ENCODE data around the gene ABLIM3. TPM values are rescaled to one million over a fixed set of nuclear protein-coding genes. Genes with fewer than 3 reads are reported as not detected.

Gene ABLIM3
- total RNA-seq, 1 donor from 2014 or later: not detected

GRCh38 chr5:149132474-149132873, 8.8 kb upstream of the ABLIM3 start:
- intact Hi-C loops (cut with micrococcal nuclease): no loop called here

- intact Hi-C loops (cut with micrococcal nuclease): no loop called here
Observed at GRCh38 chr5:149133795-149134777, 7.2 kb upstream of the ABLIM3 start.

GRCh38 chr5:149134778-149135500, 6.4 kb upstream of the ABLIM3 start:
- intact Hi-C loops (cut with micrococcal nuclease): no loop called here

- intact Hi-C loops (cut with micrococcal nuclease): no loop called here
Observed at GRCh38 chr5:149135536-149136201, 5.6 kb upstream of the ABLIM3 start.

- intact Hi-C loops (cut with micrococcal nuclease): no loop called here
Observed at GRCh38 chr5:149138182-149138923, 2.9 kb upstream of the ABLIM3 start.

- intact Hi-C loops (cut with micrococcal nuclease): loop anchor here (1.0 to 5.0 kb wide), 3 partner anchors 124 to 422 kb away; no protein-coding TSS in a partner anchor
Observed at GRCh38 chr5:149140197-149141002, 893 bp upstream of the ABLIM3 start.

GRCh38 chr5:149141957-149142851, 911 bp downstream of the ABLIM3 start:
- intact Hi-C loops (cut with micrococcal nuclease): loop anchor here (1.0 to 5.0 kb wide), 3 partner anchors 122 to 420 kb away; no protein-coding TSS in a partner anchor

GRCh38 chr5:149143470-149143869, 2.2 kb downstream of the ABLIM3 start:
- intact Hi-C loops (cut with micrococcal nuclease): loop anchor here (5.0 kb wide), 1 partner anchor 419 kb away; no protein-coding TSS in a partner anchor

- intact Hi-C loops (cut with micrococcal nuclease): loop anchor here (5.0 kb wide), 1 partner anchor 418 kb away; no protein-coding TSS in a partner anchor
Observed at GRCh38 chr5:149144637-149145036, 3.3 kb downstream of the ABLIM3 start.

- intact Hi-C loops (cut with micrococcal nuclease): no loop called here
Observed at GRCh38 chr5:149145138-149145537, 3.8 kb downstream of the ABLIM3 start.

- intact Hi-C loops (cut with micrococcal nuclease): no loop called here
Observed at GRCh38 chr5:149147676-149148075, 6.4 kb downstream of the ABLIM3 start.

- intact Hi-C loops (cut with micrococcal nuclease): no loop called here
Observed at GRCh38 chr5:149149942-149150341, 8.6 kb downstream of the ABLIM3 start.

GRCh38 chr5:149150457-149150856, 9.2 kb downstream of the ABLIM3 start:
- intact Hi-C loops (cut with micrococcal nuclease): no loop called here

- intact Hi-C loops (cut with micrococcal nuclease): no loop called here
Observed at GRCh38 chr5:149151717-149152116, 10.4 kb downstream of the ABLIM3 start.

- intact Hi-C loops (cut with micrococcal nuclease): no loop called here
Observed at GRCh38 chr5:149152317-149152746, 11.0 kb downstream of the ABLIM3 start.

GRCh38 chr5:149153193-149153750, 12.0 kb downstream of the ABLIM3 start:
- intact Hi-C loops (cut with micrococcal nuclease): no loop called here

GRCh38 chr5:149153751-149154610, 12.7 kb downstream of the ABLIM3 start:
- intact Hi-C loops (cut with micrococcal nuclease): no loop called here
